HepG2 (cell line): ENCODE measurements around the gene TRIM28. TPM values are rescaled to one million over a fixed set of nuclear protein-coding genes. Genes with fewer than 3 reads are reported as not detected.
A peak's percentile ranks its signal among the peaks of the same experiment; 100 is the strongest.

Experiments used
- ATRX ChIP-seq: sonication (generic); formaldehyde crosslinking; IDR thresholded peaks from 2 replicates; pipeline ENCODE4 v1.4.0; 2020; ENCODE audit warnings: missing genetic modification reagents, borderline replicate concordance
- GPN1 ChIP-seq: sonication (generic); formaldehyde crosslinking; IDR thresholded peaks from 2 replicates; pipeline ENCODE4 v1.5.1; 2020; ENCODE audit warnings: missing genetic modification reagents, borderline replicate concordance
- KDM5B ChIP-seq: sonication (generic); formaldehyde crosslinking; IDR thresholded peaks from 2 replicates; pipeline ENCODE4 v1.4.0; 2020; ENCODE audit warnings: missing genetic modification reagents, mild to moderate bottlenecking, borderline replicate concordance
- MED8 ChIP-seq: sonication (generic); formaldehyde crosslinking; IDR thresholded peaks from 2 replicates; pipeline ENCODE4 v1.8.1; 2023; ENCODE audit warnings: mild to moderate bottlenecking, missing genetic modification reagents; ENCODE audit not compliant: insufficient replicate concordance
- MTA1 ChIP-seq: sonication (generic); formaldehyde crosslinking; IDR thresholded peaks from 2 replicates; pipeline ENCODE4 v1.4.0; 2020; ENCODE audit warnings: missing genetic modification reagents, mild to moderate bottlenecking, borderline replicate concordance
- NFATC3 ChIP-seq: sonication (generic); formaldehyde crosslinking; IDR thresholded peaks from 2 replicates; pipeline ENCODE4 v1.5.1; 2020; ENCODE audit warnings: mild to moderate bottlenecking, missing genetic modification reagents
- POLR2A ChIP-seq, 2 experiments: IDR thresholded peaks; 2 replicates each; pipeline ENCODE4 v1.6.1; 2011; ENCODE audit warnings: low read depth in 2 of 2, low read length in 2 of 2, mild to moderate bottlenecking in 1 of 2, moderate library complexity in 1 of 2; ENCODE audit not compliant: insufficient read depth in 1 of 2
- PPARG ChIP-seq: conservative IDR thresholded peaks from 2 replicates; pipeline ENCODE4 v1.6.1; 2016; ENCODE audit warnings: missing biosample characterization, missing genetic modification reagents
- RXRB ChIP-seq: IDR thresholded peaks from 2 replicates; pipeline ENCODE4 v1.6.1; 2016; ENCODE audit warnings: borderline replicate concordance, missing genetic modification reagents, missing compliant biosample characterization
- SIX4 ChIP-seq: sonication (generic); formaldehyde crosslinking; IDR thresholded peaks from 2 replicates; pipeline ENCODE4 v1.4.0; 2020; ENCODE audit warnings: missing genetic modification reagents
- TBX2 ChIP-seq: sonication (generic); formaldehyde crosslinking; IDR thresholded peaks from 2 replicates; pipeline ENCODE4 v1.5.0; 2020; ENCODE audit warnings: missing genetic modification reagents, mild to moderate bottlenecking, borderline replicate concordance
- ZIK1 ChIP-seq: sonication (generic); formaldehyde crosslinking; IDR thresholded peaks from 2 replicates; pipeline ENCODE4 v1.5.0; 2020; ENCODE audit warnings: mild to moderate bottlenecking, low read depth, missing genetic modification reagents, borderline replicate concordance
- ZKSCAN8 ChIP-seq: IDR thresholded peaks from 2 replicates; pipeline ENCODE4 v1.6.1; 2016; ENCODE audit warnings: borderline replicate concordance, missing genetic modification reagents, missing compliant biosample characterization
- ZMYM4 ChIP-seq: sonication (generic); formaldehyde crosslinking; IDR thresholded peaks from 2 replicates; pipeline ENCODE4 v1.8.1; 2023; ENCODE audit warnings: mild to moderate bottlenecking, missing genetic modification reagents
- ZNF180 ChIP-seq: sonication (generic); formaldehyde crosslinking; IDR thresholded peaks from 2 replicates; pipeline ENCODE4 v1.4.0; 2020; ENCODE audit warnings: low read depth, missing genetic modification reagents, borderline replicate concordance
- ZNF484 ChIP-seq: sonication (generic); formaldehyde crosslinking; IDR thresholded peaks from 2 replicates; pipeline ENCODE4 v1.5.1; 2020; ENCODE audit warnings: mild to moderate bottlenecking, low read depth, missing genetic modification reagents, borderline replicate concordance
- polyA plus RNA-seq, 8 experiments: library from polyadenylated mRNA; depleted of rRNA in 3 of 8; stranded (reverse) in 7 of 8; unstranded in 1 of 8; fragments of >200 nt; fragmentation: Illumina TruSeq in 4 of 8; extraction: Trizol in 4 of 8; gene quantifications; 2 replicates each; pipeline versions ENCODE4 v1.2.1 to v1.2.3, GENCODE V29; 2011 to 2016; ENCODE audit warnings: low read depth in 4 of 8, missing spikeins in 1 of 8, mixed read lengths in 1 of 8; ENCODE audit not compliant: insufficient read depth in 1 of 8
- total RNA-seq, 5 experiments: library from RNA; depleted of rRNA; stranded (reverse); fragments of >200 nt; fragmentation: Illumina TruSeq; extraction: Trizol; gene quantifications; 2 replicates each; pipeline ENCODE4 v1.2.3, GENCODE V29; 2016; ENCODE audit warnings: low read depth in 1 of 5
- TF ChIP-seq, protein P1 (sequence below): sonication (generic); formaldehyde crosslinking; IDR thresholded peaks from 2 replicates; pipeline ENCODE4 v1.4.0; 2020; ENCODE audit warnings: low read depth, mild to moderate bottlenecking, missing genetic modification reagents
- TF ChIP-seq, protein P2 (sequence below): sonication (generic); formaldehyde crosslinking; conservative IDR thresholded peaks from 2 replicates; pipeline ENCODE4 v1.8.1; 2023; ENCODE audit warnings: missing genetic modification reagents
- TF ChIP-seq, protein P3 (sequence below): sonication (generic); formaldehyde crosslinking; IDR thresholded peaks from 2 replicates; pipeline ENCODE4 v1.4.0; 2020; ENCODE audit warnings: missing genetic modification reagents
- TF ChIP-seq, protein P4 (sequence below): sonication (generic); formaldehyde crosslinking; IDR thresholded peaks from 2 replicates; pipeline ENCODE4 v1.8.0; 2022; ENCODE audit warnings: low read depth, missing genetic modification reagents
- TF ChIP-seq, protein P5 (sequence below): sonication (generic); formaldehyde crosslinking; IDR thresholded peaks from 2 replicates; pipeline ENCODE4 v1.8.0; 2022; ENCODE audit warnings: missing genetic modification reagents, mild to moderate bottlenecking, inconsistent platforms, borderline replicate concordance

The TRIM28 gene
- total and polyA plus RNA-seq, 2 of the 13 experiments (the other 11 are each of a cell fraction or from before 2014, with no cell fraction given) = 361 to 439 TPM

DNA sequence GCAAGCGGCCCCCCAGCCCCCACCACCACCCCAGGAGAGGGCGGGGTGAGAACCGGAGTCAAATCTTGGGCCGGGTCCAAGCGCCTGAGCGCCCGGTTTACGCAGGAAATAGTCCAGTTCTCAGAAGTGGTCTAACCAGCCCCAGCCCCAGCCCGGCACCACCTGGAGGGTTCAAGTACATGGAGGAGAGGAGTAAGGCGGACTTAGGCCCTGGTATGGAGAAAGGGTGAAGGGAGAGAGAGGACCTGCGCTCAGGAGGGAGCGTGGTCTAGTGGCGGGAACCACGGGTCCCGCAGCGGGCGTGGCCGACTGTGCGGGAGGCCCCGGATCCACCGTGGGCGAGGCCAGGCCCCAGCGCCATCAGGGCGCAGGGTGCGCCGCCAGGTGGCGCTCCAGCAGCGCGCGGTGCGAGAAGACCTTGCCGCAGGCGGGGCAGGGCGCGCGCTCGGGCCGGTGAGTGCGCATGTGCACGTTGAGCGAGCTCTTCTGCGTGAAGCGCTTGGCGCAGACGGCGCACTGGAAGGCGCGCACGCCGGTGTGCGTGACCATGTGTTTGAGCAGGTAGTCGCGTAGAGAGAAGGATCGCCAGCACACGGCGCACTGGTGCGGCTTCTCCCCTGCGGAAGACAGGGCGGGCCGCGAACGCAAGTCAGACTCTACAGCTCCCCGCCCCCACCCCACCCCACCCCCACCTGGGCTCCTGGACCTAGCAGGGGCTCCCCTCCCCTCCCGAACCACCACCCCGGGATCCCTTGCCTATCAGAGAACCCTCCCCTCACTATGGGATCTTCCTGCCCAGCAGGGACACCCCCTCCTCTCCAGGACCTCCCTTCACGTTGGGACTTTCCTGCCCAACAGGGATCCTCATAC lies 29.9 kb upstream of the TRIM28 start (continued):
- TF ChIP-seq TBX2 = 0 out of 2 replicates have a peak, but pooled peaks have one; percentile 63
- peak; percentile 84 to 95 for TF ChIP-seq POLR2A (IDR thresholded peaks at IDR 0.05; ENCODE audit: insufficient read depth in 1 of 2, low read depth in 2 of 2, low read length in 2 of 2)
- peak; percentile 45; the same call in 1 of the 2 replicates for TF ChIP-seq RXRB
- TF ChIP-seq, protein P1, sequence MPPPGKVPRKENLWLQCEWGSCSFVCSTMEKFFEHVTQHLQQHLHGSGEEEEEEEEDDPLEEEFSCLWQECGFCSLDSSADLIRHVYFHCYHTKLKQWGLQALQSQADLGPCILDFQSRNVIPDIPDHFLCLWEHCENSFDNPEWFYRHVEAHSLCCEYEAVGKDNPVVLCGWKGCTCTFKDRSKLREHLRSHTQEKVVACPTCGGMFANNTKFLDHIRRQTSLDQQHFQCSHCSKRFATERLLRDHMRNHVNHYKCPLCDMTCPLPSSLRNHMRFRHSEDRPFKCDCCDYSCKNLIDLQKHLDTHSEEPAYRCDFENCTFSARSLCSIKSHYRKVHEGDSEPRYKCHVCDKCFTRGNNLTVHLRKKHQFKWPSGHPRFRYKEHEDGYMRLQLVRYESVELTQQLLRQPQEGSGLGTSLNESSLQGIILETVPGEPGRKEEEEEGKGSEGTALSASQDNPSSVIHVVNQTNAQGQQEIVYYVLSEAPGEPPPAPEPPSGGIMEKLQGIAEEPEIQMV (CRISPR knock-in tag) = peak; percentile 78; the same call in 1 of the 2 replicates
- TF ChIP-seq, protein P2, sequence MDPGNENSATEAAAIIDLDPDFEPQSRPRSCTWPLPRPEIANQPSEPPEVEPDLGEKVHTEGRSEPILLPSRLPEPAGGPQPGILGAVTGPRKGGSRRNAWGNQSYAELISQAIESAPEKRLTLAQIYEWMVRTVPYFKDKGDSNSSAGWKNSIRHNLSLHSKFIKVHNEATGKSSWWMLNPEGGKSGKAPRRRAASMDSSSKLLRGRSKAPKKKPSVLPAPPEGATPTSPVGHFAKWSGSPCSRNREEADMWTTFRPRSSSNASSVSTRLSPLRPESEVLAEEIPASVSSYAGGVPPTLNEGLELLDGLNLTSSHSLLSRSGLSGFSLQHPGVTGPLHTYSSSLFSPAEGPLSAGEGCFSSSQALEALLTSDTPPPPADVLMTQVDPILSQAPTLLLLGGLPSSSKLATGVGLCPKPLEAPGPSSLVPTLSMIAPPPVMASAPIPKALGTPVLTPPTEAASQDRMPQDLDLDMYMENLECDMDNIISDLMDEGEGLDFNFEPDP (CRISPR knock-in tag) = no peak
- TF ChIP-seq, protein P3, sequence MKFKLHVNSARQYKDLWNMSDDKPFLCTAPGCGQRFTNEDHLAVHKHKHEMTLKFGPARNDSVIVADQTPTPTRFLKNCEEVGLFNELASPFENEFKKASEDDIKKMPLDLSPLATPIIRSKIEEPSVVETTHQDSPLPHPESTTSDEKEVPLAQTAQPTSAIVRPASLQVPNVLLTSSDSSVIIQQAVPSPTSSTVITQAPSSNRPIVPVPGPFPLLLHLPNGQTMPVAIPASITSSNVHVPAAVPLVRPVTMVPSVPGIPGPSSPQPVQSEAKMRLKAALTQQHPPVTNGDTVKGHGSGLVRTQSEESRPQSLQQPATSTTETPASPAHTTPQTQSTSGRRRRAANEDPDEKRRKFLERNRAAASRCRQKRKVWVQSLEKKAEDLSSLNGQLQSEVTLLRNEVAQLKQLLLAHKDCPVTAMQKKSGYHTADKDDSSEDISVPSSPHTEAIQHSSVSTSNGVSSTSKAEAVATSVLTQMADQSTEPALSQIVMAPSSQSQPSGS (CRISPR knock-in tag) = peak; percentile 32; the same call in 1 of the 2 replicates
- TF ChIP-seq NFATC3 = no peak
- 0 out of 2 replicates have a peak, but pooled peaks have one; percentile 43 for TF ChIP-seq PPARG (CRISPR knock-in tag)
- peak; percentile 67; the same call in 1 of the 2 replicates for TF ChIP-seq KDM5B (CRISPR knock-in tag)
- peak; percentile 70; the same call in 1 of the 2 replicates for TF ChIP-seq ZMYM4
- TF ChIP-seq MTA1 (CRISPR knock-in tag) = peak; percentile 60; the same call in 1 of the 2 replicates
- TF ChIP-seq, protein P4, sequence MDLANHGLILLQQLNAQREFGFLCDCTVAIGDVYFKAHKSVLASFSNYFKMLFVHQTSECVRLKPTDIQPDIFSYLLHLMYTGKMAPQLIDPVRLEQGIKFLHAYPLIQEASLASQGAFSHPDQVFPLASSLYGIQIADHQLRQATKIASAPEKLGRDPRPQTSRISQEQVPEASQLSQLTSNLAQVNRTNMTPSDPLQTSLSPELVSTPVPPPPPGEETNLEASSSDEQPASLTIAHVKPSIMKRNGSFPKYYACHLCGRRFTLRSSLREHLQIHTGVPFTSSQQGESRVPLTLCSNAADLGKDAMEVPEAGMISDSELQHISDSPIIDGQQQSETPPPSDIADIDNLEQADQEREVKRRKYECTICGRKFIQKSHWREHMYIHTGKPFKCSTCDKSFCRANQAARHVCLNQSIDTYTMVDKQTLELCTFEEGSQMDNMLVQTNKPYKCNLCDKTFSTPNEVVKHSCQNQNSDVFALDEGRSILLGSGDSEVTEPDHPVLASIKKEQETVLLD = peak; percentile 33; the same call in 1 of the 2 replicates
- TF ChIP-seq SIX4 (CRISPR knock-in tag) = 0 out of 2 replicates have a peak, but pooled peaks have one; percentile 37
- TF ChIP-seq ATRX (CRISPR knock-in tag) = no peak
- TF ChIP-seq, protein P5, sequence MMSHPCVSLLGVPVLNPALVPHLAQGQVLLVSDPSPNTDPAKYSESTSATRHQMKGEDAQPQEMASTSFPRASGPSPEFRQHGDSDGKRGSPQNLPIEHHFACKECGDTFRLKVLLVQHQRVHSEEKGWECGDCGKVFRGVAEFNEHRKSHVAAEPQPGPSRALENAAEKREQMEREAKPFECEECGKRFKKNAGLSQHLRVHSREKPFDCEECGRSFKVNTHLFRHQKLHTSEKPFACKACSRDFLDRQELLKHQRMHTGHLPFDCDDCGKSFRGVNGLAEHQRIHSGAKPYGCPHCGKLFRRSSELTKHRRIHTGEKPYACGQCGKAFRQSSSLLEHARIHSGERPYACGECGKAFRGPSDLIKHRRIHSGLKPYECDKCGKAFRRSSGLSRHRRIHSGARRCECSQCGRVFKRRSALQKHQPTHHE (CRISPR knock-in tag) = peak; percentile 71; the same call in 1 of the 2 replicates
- peak; percentile 84; the same call in 1 of the 2 replicates for TF ChIP-seq ZIK1 (CRISPR knock-in tag)
- no peak for TF ChIP-seq ZKSCAN8 (CRISPR knock-in tag)
- TF ChIP-seq MED8 (CRISPR knock-in tag) = peak; percentile 27
- peak; percentile 58; the same call in 1 of the 2 replicates for TF ChIP-seq GPN1 (CRISPR knock-in tag)
- no peak; the same call in 1 of the 2 replicates for TF ChIP-seq ZNF484 (CRISPR knock-in tag)
- 0 out of 2 replicates have a peak, but pooled peaks have one; percentile 47 for TF ChIP-seq ZNF180 (CRISPR knock-in tag)
